ENCODE data around the gene MGP. TPM values are rescaled to one million over a fixed set of nuclear protein-coding genes. Genes with fewer than 3 reads are reported as not detected.

MGP gene
- total RNA-seq: 11.2 and 12.8 TPM in 2 replicates

DNA sequence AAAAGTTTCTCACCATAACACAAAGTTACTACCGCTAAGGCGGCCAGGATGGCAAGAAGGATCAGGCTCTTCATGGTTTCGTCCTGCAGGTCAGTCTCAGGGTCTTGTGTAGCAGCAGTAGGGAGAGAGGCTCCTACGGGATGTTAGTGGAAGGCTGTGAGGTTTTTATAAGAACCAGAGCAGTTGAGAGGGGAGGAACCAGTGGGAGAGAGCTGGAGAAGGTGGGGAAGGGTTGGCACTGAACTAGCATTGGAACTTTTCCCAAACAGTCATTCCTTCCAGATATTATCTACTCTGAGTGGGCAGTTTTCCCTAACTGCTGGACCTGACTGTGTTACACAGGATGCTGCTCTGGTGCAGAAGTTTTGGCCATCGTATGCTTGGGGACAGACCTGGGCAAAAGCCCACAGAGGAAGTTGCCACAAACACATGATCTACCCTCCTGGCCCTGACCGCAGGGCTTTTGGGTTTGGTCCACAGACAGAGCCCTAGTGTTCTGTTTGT, at the start of gene MGP:
MGP (minus strand) TSS at position 137 of the 504 bp plus-strand sequence; CDS start at position 74, 63 bp downstream.

DNA sequence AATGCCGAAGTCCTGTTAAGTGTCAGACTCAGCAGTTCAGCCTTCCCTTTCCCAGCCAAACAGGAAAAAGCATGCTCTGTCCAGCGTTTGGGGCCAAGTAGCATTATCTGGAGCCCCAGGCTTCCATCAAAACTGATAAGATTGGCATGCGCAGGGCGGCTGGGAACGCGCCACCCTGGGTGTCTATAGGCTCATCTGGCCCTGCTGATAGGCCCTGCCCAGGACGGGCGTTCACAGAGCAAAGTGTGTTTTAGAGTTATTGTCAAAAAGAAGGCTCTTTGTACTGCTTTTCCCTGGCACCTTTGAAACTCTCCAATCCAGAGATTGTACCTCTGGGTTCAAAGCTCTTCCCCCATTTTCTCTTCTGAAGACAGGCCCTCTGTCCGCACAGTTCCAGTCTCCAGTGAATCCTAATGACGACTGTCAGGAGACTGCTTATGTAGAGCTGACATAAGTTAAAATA, 42.2 kb downstream of the MGP start, which contains the start of gene ART4:
ART4 (minus strand) TSS at position 102 of the 463 bp plus-strand sequence. CDS start 413 bp downstream, outside the sequence.

Other genes with a start within 250 kb of the MGP start
- not detected in 2 replicates for gene GUCY2C, start 189.3 kb downstream of the MGP start, total RNA-seq
- gene WBP11, start 82.4 kb downstream of the MGP start, total RNA-seq: 16.1 and 18.4 TPM in 2 replicates
- gene C12orf60, start 82.2 kb downstream of the MGP start, total RNA-seq: 1.4 and 1.9 TPM in 2 replicates
- gene SMCO3, start 71.7 kb downstream of the MGP start, total RNA-seq: not detected in 2 replicates
- gene ART4, start 42.3 kb downstream of the MGP start, total RNA-seq: not detected in 2 replicates
- not detected in 2 replicates for gene ERP27, start 52.7 kb upstream of the MGP start, total RNA-seq
- 17.3 and 26.9 TPM in 2 replicates for gene ARHGDIB, start 75.7 kb upstream of the MGP start, total RNA-seq
- not detected in 2 replicates for gene PDE6H, start 87.2 kb upstream of the MGP start, total RNA-seq

All from myometrial cell (primary cell).